Ectodermal cell (in vitro differentiated cells): Measurements from ENCODE around the gene FMO5.
"Not testable (repeated sequence)": the region's sequence is repeated elsewhere in the genome, so short reads cannot be mapped to it uniquely, and the experiment has no call there.

Source experiments
- H3K27ac ChIP-seq: 2 replicates; pipeline ENCODE4 v1.7.0; 2013; ENCODE audit warnings: mild to moderate bottlenecking, low read depth, low read length; ENCODE audit not compliant: insufficient read depth, poor library complexity, severe bottlenecking
- H3K27me3 ChIP-seq: 2 replicates; pipeline ENCODE4 v1.7.0; 2013; ENCODE audit warnings: mild to moderate bottlenecking, low read length; ENCODE audit not compliant: insufficient read depth, control insufficient read depth, poor library complexity, severe bottlenecking
- H3K36me3 ChIP-seq: one replicate; pipeline ENCODE4 v1.7.0; 2013; ENCODE audit warnings: low read length; ENCODE audit not compliant: control insufficient read depth, insufficient read depth
- H3K4me1 ChIP-seq: one replicate; pipeline ENCODE4 v1.7.0; 2013; ENCODE audit warnings: low read length; ENCODE audit not compliant: control insufficient read depth, insufficient read depth
- H3K4me3 ChIP-seq: 2 replicates; pipeline ENCODE4 v1.7.0; 2013; ENCODE audit warnings: low read depth, low read length, control low read depth; ENCODE audit not compliant: insufficient read depth
- H3K9me3 ChIP-seq: 2 replicates; pipeline ENCODE4 v1.7.0; 2013; ENCODE audit warnings: mild to moderate bottlenecking, low read length, moderate library complexity; ENCODE audit not compliant: control insufficient read depth
- WGBS, 2 experiments: methylation state at CpG; one replicate each; pipeline ENCODE4 v1.1.7; 2013; ENCODE audit warnings: missing lambda C conversion rate in 2 of 2; 5-methylcytosine and 5-hydroxymethylcytosine counted together

The FMO5 gene

DNA sequence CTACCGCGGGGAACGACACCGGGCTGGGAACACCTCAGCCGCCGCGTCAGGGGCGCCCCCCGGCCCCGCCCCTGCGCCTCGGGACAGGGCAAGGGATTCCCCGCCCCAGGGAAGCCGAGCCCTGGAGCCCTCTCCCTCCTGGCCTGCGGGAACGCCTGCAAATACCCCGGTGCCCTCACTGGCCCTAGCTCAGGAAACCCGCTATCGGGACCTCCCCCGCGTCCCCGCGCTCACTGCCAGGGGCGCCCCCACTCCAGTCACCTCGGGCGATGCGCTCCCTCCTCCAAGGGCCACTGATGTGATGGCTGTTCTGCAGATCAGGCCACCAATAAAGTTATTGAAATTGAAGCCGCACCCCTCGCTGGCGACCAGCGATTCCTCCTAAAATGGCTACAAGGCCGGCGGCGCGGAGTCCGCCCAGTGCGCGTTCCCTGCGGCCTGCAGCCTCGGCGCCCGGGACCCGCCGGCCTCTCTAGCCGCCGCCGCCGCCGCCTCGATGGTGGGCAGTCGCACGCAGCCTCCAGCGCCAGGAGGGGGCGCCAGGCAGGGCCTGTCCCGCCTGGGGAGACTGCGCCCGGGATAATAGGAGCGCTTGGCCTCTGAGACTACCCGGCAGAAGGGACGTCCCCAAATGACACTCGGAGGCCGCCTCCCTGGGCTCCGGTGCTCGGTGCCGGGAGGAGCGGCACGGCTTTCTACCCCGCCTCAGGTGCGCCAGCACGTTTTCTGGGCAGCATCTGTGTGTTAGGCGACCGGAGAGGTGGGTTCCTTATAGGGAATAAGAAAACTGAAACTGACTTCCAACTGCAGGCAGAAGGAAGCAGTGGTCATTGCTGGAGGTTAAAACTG is 52.7 kb downstream of the FMO5 start, which contains the start of gene PRKAB2:
Gene PRKAB2 (minus strand): TSS at position 303 of the 849 bp plus-strand sequence. CDS start 326 bp downstream, outside the sequence.
- no peaks in the 10 kb centered on the region for H3K9me3 ChIP-seq
- H3K4me3 ChIP-seq = peak within 1 kb of the TSS; percentile 86
- H3K4me1 ChIP-seq = no peaks in the 10 kb centered on the region
- 0% methylated on average over 72 of the region's 72 CpGs for WGBS, 2 experiments
- H3K36me3 ChIP-seq = no peaks in the 10 kb centered on the region
- H3K27ac ChIP-seq = peak within 1 kb of the TSS; percentile 83
- H3K27me3 ChIP-seq = no peaks in the 10 kb centered on the region

DNA sequence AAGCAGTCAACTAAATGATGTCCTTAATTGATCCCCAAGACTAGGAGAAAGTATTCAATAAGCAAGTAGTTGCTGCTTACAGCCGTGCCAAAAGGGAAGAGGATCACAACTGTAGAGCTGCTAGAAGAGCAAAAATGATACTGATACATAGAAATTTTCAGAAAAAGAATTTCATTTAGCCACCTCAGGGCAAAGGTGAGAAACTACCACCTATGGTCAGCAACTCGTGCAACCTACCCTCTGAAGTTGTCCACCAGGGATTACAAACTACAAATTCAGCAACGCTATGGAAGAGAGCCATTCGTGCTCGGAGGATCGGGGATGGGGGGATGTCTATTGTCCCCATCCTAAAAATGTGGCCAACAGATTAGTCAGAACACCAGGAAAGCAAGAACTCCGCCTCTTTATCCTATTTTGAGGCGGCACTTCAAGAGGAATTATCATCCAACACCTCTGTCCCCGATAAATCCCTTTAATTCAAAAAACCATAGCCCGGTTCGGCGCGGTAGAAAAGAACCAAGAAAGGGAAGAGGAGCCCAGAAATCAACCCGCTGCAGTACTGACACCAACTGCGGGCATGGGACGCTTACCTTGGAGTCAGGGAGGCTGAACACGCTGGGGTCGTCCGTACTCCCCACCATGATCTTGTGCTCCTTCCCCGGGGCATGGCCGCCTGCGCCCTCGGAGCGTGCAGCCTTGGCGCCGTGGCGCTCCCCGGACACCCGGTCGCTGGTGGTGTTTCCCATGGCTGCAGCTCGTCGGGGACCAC is 53.6 kb downstream of the FMO5 start:
- Histone ChIP-seq H3K36me3 (no peaks in the 10 kb centered on the region), H3K27ac (peak overlapping the region; percentile 83), H3K27me3 (no peaks in the 10 kb centered on the region), H3K4me1 (no peaks in the 10 kb centered on the region), H3K9me3 (no peaks in the 10 kb centered on the region), H3K4me3 (peak overlapping the region; percentile 86)
- WGBS, 2 experiments = 1% methylated on average over 32 of the region's 32 CpGs

DNA sequence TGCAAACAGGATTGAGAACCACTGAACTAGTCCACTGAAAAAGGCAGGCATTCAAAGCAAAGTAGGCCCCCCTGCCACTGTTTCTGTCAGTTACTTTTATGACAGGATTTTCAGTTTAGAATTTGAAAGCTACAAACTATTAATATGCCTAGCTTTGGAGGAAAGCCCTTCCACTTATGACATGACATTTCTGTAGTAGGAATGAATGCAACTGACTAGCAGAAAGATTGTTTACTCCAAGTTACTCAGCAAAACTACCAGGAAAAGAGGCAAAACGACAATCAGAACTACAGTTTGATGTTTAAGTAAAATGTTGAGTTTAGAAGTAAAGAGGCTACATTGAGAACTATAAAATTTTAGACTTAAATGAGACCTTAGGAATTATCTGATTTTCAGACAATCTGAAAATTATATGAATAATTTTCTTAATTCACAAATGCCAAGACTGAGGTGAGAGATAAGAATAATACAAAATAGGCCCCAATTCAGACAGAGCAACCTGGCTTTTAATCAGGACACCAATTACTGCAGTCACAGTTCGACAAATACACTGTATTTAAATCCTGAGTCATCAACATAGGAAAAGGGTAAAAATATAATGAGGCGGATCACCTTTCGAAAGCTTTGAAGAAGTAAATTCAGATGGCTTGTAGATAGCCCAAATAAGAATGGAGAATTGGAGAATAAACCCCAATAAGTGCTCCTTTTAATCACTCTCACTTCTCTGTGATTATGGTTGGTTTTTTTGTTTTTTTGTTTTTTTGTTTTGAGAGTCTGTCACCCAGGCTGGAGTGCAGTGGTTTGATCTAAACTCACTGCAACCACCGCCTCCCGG is 55.1 kb downstream of the FMO5 start:
- H3K9me3 ChIP-seq = no peaks in the 10 kb centered on the region
- H3K4me3 ChIP-seq = no peak overlapping the region
- peaks cover 8% of the 10 kb centered on the region for H3K36me3 ChIP-seq
- no peaks in the 10 kb centered on the region for H3K27me3 ChIP-seq
- 80 to 90% methylated on average over 5 to 6 of the region's 6 CpGs for WGBS, 2 experiments
- H3K4me1 ChIP-seq = no peaks in the 10 kb centered on the region
- H3K27ac ChIP-seq = no peak overlapping the region

DNA sequence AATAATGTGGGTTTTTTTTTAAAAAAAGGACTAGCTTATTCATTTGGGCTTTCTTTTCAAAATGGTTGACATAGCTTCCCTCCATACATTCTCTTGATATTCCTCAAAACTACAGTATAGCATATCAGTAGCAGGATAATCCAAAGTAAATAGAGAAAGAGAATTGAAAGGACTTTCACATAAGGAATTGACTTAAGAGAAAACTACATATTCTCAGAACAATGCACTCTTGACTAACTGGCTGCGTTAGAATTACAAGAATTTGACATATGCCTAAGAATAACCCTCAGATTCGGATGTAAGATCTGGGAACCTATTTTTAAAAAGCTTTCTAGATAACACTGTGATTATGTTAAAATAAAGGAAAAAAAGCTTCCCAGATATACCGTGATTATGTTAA is 56.0 kb downstream of the FMO5 start:
- WGBS, 2 experiments = 77 to 90% methylated on average over 2 of the region's 3 CpGs
- Histone ChIP-seq H3K9me3 (no peaks in the 10 kb centered on the region), H3K36me3 (peaks cover 8% of the 10 kb centered on the region), H3K4me1 (no peaks in the 10 kb centered on the region), H3K27ac (no peak overlapping the region), H3K27me3 (no peaks in the 10 kb centered on the region), H3K4me3 (no peak overlapping the region)

DNA sequence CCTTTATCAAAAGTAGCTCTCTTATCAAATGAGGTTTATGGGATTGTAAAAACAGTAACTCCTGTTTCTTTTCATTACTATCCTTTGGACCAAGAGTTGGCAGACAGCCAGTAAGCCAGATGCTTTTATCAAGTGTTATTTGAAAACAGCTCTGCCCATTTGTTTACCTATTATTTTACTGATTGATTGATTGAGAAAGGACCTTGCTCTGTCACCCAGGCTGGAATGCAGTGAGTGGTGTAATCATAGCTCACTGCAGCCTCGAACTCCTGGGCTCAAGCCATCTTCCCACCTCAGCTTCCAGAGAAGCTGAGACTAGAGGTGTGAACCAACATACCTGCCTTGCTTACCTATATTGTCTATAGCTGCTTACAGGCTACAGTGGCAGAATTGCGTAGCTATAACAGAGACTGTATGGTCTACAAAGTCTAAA is 56.5 kb downstream of the FMO5 start:
- Histone ChIP-seq H3K27me3 (no peaks in the 10 kb centered on the region), H3K9me3 (no peaks in the 10 kb centered on the region), H3K27ac (no peak overlapping the region), H3K4me1 (no peaks in the 10 kb centered on the region), H3K36me3 (peaks cover 8% of the 10 kb centered on the region), H3K4me3 (no peak overlapping the region)
- 79 to 82% methylated on average over 2 of the region's 2 CpGs for WGBS, 2 experiments

DNA sequence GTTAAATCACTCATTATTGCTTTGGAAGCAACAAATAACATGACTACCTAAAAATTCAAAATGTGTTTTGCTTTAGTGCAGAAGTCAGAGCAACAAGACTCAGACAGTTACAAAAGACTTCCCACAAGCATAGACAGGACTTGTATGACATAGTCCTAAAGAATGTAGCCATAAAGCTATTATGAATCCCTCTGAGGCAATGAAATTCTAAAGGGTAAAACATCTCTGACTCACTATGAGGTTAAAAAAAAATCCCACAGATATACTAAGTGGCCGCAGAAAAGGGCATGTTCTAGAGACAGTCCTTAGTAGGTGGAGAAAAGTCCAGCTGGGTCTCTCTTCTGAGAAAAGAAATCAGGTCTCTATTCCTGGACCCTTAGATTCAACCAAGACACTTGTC is 57.8 kb downstream of the FMO5 start:
- Histone ChIP-seq H3K27ac (no peak overlapping the region), H3K9me3 (no peaks in the 10 kb centered on the region), H3K36me3 (peaks cover 8% of the 10 kb centered on the region), H3K4me1 (no peaks in the 10 kb centered on the region), H3K4me3 (no peak overlapping the region), H3K27me3 (no peaks in the 10 kb centered on the region)
- WGBS, 2 experiments = 96 to 100% methylated on average over 1 of the region's 1 CpG

DNA sequence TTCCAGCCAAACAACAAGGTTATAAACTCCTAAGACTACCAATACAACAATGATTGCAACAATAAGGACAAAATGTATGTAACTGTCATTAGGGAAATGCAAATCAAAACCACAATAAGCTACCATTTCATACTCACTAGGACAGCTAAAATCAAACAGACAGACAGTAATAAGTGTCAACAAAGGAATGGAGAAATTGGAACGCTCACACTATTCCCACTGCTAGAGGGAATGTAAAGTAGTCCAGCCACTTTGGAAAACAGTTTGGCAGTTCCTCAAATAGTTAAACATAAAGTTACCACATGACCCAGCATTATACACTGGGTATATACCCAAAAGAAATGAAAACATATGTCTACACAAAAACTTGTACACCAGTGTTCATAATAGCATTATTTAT is 62.1 kb downstream of the FMO5 start:
- H3K9me3 ChIP-seq = no peaks in the 10 kb centered on the region
- H3K4me3 ChIP-seq = no peak overlapping the region
- H3K4me1 ChIP-seq = no peaks in the 10 kb centered on the region
- H3K27ac ChIP-seq = no peak overlapping the region
- 90 to 94% methylated on average over 1 of the region's 1 CpG for WGBS, 2 experiments
- H3K36me3 ChIP-seq = peaks cover 10% of the 10 kb centered on the region
- H3K27me3 ChIP-seq = no peaks in the 10 kb centered on the region

DNA sequence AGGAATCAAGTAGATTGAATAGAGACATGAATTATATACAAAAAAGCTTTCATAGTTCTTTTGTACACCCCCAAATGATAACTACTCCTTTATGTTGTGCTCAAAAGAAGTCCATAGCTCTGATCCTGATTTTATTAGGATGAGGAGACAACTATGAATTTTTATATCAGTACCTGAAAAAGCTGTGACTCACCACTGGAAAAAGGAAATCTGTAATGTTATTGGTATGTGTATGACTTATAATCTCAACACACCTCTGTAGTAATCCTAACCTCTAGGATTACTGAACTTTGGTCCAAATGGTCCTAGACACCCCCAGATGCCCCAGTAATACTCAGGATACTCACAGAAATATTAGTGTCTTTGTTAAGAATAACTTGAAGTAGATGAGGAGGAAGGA is 63.0 kb downstream of the FMO5 start:
- Histone ChIP-seq H3K4me1 (no peaks in the 10 kb centered on the region), H3K4me3 (no peak overlapping the region), H3K27me3 (no peaks in the 10 kb centered on the region), H3K36me3 (peaks cover 10% of the 10 kb centered on the region), H3K27ac (no peak overlapping the region), H3K9me3 (no peaks in the 10 kb centered on the region)

DNA sequence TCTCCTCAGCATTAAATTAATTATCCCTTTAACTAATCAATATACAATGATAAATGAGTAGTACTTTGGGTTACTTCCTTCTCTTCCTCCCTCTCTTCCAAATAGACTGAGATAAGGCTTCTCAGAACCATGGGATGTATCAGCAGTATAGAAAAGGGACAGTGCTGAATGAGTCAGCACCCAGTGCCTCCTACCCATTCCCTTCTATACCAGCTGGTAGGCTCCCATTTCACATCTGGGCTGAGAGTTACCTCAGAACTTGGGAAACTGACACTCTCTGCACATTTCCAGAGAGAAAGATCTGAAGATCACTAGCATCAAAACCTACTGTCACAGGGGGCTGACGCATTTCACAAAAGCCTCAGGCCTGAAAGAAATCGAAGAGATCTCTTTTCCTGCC is 68.0 kb downstream of the FMO5 start:
- H3K9me3 ChIP-seq, H3K36me3 ChIP-seq, H3K4me1 ChIP-seq, H3K27ac ChIP-seq, H3K27me3 ChIP-seq, H3K4me3 ChIP-seq: not testable (repeated sequence)
- 96 to 100% methylated on average over 2 of the region's 2 CpGs for WGBS, 2 experiments

DNA sequence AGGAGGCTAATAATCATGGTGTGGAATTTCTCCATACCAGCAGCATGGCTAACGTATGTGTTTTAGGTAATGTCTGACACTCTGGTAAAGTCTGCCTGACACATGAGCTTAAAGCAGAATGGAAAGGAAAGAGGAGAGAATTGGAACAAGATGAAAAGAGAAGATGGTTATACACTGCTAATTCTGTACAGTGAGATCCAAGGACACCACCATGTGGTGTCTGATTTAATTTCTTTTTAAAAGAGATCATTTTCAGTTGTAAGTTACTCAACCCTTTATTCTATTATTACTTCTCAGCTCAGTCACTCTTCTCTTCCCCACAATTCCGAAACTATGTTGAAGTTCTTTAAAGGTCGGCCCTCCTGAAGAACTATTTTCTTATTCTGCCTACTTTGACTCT is 68.5 kb downstream of the FMO5 start:
- H3K4me3 ChIP-seq = no peak overlapping the region
- no peaks in the 10 kb centered on the region for H3K9me3 ChIP-seq
- no peak overlapping the region for H3K27ac ChIP-seq
- H3K27me3 ChIP-seq = no peaks in the 10 kb centered on the region
- peaks cover 2% of the 10 kb centered on the region for H3K36me3 ChIP-seq
- no peaks in the 10 kb centered on the region for H3K4me1 ChIP-seq
- WGBS, 2 experiments = 94% methylated on average over 3 of the region's 3 CpGs
